Ascending aorta (tissue), 1 donor: ENCODE data around the gene STRADB. TPM values are rescaled to one million over a fixed set of nuclear protein-coding genes. Genes with fewer than 3 reads are reported as not detected.

Experiments
- total RNA-seq: library from RNA; depleted of rRNA; stranded (reverse); fragments of >200 nt; gene quantifications from one replicate; pipeline ENCODE4 v1.1.0, GENCODE V29; 2016

The STRADB gene
- total RNA-seq, 1 donor from 2014 or later, result 22.8 TPM

Other genes with a start within 250 kb of the STRADB start
- gene CASP8, start 191.2 kb upstream of the STRADB start, total RNA-seq, result 15.2 TPM
- gene FLACC1, start 94.4 kb upstream of the STRADB start, total RNA-seq, result 0.32 TPM
- 40.3 TPM for gene TRAK2, start 282 bp upstream of the STRADB start, total RNA-seq
- 8.4 TPM for gene TMEM237, start 191.8 kb downstream of the STRADB start, total RNA-seq
- gene MPP4, start 246.9 kb downstream of the STRADB start, total RNA-seq, result not detected